Stimulated activated CD4-positive, alpha-beta T cell treated with anti-CD3 and anti-CD28 coated beads, TNF-alpha, amount 100 ng/mL, for 4 hours (primary cell): ENCODE results near the gene POT1.
"Not testable (repeated sequence)": the region's sequence is repeated elsewhere in the genome, so short reads cannot be mapped to it uniquely, and the experiment has no call there.

Experiments used
- DNase-seq, 3 experiments: peaks; one replicate each; pipeline ENCODE4 v3.0.0-alpha.2; 2020; ENCODE audit warnings: low read depth in 3 of 3

Gene POT1, protein sequence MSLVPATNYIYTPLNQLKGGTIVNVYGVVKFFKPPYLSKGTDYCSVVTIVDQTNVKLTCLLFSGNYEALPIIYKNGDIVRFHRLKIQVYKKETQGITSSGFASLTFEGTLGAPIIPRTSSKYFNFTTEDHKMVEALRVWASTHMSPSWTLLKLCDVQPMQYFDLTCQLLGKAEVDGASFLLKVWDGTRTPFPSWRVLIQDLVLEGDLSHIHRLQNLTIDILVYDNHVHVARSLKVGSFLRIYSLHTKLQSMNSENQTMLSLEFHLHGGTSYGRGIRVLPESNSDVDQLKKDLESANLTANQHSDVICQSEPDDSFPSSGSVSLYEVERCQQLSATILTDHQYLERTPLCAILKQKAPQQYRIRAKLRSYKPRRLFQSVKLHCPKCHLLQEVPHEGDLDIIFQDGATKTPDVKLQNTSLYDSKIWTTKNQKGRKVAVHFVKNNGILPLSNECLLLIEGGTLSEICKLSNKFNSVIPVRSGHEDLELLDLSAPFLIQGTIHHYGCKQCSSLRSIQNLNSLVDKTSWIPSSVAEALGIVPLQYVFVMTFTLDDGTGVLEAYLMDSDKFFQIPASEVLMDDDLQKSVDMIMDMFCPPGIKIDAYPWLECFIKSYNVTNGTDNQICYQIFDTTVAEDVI

DNA sequence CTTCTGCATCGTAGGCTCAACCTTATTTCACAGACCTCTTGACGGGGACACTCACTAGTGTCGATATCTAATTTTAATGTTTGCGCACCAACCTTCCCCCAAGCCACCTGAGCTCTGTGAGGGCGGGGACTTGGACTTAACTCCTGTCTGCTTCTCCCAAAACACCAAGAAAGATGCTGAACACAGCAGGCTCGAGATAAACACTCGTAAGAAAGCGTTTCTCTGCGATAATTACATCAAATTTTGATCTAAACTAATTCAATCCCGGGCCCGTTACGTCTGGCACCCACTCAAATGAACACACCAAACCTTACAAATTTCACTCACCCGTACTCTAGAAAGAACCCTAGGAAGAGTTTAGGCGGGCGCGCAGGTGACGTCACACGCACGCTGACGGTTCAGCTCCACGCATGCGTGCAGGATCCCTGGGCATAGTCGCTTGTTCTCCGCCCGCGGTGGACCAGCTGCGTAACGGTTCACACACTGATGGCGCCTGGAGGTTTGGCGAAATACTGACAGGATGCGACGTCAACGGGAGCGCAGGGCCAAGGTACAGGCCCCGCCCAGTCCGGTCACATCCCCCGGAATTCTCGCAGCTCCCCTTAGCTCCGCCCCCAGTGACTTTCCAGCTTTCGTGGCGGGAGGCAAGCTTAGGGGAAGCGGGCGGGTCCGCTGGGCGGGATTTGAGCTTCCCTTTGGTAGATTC is at the start of gene POT1:
Gene POT1 (minus strand): TSS at position 359 of the 706 bp plus-strand sequence. CDS start 32,652 bp downstream, outside the sequence.
- peak; percentile 90 to 95 (median 95) for DNase-seq

DNA sequence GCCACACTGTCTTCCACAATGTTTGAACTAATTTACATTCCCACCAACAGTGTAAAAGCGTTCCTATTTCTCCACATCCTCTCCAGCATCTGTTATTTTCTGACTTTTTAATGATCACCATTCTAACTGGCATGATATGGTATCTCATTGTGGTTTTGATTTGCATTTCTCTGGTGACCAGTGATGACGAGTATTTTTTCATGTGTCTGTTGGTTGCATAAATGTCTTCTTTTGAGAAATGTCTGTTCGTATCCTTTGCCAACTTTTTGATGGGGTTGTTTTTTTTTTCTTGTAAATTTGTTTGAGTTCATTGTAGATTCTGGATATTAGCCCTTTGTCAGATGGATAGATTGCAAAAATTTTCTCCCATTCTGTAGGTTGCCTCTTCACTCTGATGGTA is 45.5 kb upstream of the POT1 start:
- DNase-seq, result not testable (repeated sequence)

DNA sequence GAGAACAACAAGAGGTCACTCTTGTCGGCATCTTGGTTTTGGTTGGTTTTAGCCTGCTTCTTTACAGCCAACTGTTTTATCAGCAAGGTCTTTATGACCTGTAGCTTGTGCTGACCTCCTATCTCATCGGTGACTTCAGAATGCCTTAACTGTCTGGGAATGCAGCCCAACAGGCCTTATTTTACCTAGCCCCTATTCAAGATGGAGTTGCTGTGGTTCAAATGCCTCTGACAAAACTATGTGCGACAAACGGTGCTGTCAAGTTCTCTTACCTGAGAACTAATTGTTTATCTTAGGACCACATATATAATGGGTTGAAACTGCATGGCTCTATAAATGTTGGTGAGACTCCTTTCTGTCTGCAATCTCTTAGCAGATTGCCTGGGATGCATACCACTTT is 35.9 kb upstream of the POT1 start:
- no peak for DNase-seq

DNA sequence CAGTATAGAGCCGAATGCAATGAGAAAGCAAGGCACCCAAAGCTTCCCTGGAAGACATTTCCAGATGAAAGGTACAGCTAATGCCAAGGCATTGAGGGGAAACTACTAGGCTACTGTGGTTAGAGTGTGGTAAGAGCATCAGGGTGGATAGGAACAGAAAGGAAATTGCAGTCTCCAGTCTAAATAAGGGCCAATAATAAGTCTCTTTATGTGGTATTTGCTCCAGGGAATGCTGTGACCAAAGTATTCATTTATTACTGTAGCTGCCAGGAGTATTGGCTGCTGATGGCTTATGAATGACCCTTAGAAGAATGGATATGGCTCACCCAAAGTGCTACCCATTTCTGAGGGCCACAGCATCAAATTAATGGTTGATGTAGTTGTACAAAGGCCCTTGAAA is 30.1 kb upstream of the POT1 start:
- no peak for DNase-seq

DNA sequence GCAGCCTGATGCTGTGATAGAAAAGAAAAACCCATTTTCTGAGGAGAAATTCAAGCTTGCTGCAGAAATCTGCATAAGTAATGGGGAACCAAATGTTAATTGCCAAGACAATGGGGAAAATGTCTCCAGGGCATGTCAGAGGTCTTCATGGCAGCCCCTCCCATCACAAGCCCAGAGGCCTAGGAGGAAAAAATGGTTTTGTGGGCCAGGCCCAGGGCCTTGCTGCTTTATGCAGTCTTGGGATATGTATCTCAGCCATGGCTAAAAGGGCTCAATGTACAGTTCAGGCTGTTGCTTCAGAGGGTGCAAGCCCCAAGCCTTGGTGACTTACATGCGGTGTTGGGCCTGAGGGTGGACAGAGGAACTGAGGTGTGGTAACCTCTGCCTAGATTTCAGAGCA is 28.3 kb upstream of the POT1 start:
- not testable (repeated sequence) for DNase-seq

DNA sequence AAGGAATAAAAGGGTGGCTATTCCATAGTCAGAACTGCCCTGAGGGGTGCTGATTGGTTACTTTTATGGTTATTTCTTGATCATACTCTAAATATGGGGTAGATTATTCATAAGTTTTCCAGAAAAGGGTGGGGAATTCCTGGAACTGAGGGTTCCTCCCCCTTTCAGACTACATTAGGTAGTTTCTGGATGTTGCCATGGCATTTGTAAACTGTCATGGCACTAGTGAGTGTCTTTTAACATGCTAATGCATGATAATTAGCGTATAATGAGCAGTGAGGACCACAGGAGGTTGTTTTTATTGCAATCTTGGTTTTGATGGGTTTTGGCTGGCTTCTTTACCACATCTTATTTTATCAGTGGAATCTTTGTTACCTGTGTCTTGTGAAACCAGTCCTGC is 26.5 kb upstream of the POT1 start:
- DNase-seq, result no peak

DNA sequence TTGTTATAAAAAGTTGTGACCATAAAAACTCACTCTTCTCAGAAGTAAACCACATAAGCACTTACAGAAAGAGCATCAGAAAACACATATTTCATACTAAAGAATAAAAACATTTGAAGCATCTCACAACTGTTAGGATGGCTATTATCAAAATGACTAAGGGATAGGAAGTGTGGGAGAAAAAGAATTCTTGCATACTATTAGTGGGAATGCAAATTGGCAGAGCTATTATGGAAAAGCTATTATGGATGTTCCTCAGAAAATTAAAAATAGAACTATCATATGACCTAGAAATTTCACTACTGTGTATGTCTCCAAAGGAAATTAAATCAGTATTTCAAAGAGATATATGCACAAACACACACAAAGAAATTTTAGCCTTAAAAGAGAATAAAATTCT is 25.2 kb upstream of the POT1 start:
- DNase-seq, result no peak

DNA sequence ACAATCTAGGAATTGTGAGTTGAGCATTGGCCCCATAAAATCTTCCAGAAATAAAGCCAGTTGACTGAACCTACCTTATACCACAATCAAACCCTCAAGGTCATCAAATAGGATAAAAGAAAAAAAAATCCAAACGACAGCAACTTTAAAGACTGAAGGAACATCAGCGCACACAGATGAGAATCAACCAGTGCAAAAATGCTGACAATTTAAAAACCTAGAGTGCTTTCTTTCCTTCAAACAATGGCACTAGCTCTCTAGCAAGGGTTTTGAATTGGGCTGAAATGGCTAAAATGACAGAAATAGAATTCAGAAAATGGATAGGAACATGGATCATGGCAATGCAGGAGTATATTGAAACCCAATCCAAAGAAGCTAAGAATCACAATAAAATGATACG is 16.1 kb upstream of the POT1 start:
- no peak for DNase-seq

DNA sequence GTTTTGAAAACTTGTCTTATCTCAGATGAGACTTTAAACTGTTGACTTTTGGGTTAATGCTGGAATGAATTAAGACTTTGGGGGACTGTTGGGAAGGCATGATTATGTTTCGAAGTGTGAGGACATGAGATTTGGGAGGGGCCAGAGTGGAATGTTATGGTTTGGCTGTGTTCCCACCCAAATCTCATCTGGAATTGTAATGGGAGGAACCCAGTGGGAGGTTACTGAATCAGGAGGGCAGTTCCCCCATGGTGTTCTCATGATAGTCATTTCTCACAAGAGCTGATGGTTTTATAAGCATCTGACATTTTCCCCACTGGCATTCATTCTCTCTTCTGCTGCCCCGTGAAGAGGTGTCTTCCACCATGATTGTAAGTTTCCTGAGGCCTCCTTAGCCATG is 13.8 kb upstream of the POT1 start:
- DNase-seq, result no peak

DNA sequence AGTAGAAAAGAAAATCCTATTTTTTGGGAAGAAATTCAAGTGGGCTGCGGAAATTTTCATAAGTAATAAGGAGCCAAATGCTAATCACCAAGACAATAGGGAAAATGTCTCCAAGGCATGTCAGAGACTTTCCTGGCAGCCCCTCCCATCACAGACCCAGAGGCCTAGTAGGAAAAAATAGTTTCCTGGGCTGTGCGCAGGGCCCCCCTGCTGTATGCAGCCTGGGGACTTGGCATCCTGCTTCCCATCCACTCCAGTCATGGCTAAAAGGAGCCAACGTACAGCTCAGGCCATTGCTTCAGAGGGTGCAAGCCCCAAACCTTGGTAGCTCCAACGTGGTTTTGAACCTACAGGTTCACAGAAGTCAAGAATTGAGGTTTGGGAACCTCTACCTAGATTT is 12.8 kb upstream of the POT1 start:
- no peak for DNase-seq

DNA sequence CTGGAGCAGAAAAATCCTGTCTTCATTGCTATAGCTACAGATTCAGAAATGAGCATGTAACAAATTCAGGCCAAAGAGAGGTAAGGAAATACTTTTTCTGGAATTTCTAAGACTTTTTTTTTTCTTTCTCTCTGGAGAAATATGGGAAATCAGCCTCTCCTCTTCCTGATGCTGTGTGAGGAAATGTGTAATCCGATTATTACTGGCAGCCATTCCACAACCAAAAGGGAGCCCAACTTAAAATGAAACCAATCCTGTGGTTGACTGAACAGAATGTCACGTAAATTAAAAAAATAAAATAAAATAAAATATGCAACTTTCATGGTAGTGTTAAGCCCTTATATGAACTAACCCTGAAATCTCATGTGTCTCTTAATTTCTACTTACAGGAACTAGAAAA is 10.7 kb upstream of the POT1 start:
- no peak for DNase-seq

DNA sequence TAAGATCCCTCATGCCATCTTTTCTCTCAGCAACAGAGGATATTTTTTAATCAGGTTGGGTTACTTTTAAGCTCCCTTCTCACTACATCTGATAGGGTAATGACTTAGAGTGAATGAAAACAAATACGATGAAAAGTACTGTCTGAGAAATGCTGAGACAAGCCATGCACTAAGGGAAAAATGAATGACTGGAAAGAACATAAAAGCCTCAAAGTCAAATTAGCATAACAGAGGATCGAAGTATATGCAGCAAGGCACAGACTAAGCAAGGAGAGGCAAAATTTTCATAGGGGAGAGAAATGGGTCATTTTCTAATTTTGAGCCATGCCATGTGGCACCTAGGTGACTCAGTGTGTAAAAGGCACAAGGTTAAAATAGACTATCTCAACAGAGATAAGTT is 8.5 kb upstream of the POT1 start:
- DNase-seq, result no peak

DNA sequence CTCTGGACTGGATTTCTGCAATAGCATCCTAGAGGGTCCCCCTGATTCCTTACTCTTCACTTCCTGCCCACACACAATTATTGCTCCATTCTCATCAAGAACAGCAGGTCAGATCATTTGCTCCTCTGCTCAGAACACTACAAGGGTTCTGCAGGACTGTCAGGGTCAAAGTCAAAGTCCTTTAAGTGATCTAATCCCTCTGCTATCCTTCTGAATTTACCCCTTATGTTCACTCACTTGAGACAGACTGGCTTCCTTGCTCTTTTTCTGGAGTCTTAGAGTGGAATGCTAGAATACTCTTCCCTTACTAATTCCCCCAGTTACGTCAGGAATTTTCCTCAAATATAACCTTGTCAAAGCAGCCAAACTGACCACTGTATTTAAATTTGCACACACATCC is 7.5 kb upstream of the POT1 start:
- DNase-seq, result no peak

DNA sequence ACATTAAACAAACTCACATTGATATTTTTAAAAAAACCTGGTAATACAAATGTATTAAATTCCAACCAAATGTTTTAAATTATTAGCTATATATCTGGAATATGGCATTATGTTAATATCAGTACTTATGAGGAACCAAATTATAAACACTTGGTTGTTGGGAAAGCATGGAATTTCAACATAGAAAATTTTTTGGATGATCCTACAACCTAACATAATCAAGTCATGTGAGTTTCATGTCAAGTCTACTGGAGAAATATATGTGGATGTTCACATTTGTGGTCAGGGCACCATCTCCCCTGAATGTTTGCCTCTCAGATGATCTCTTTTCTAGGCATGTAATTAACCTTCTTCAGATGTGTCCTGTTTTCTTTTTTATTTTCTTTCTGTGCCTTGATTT is 5.2 kb upstream of the POT1 start:
- DNase-seq, result no peak

DNA sequence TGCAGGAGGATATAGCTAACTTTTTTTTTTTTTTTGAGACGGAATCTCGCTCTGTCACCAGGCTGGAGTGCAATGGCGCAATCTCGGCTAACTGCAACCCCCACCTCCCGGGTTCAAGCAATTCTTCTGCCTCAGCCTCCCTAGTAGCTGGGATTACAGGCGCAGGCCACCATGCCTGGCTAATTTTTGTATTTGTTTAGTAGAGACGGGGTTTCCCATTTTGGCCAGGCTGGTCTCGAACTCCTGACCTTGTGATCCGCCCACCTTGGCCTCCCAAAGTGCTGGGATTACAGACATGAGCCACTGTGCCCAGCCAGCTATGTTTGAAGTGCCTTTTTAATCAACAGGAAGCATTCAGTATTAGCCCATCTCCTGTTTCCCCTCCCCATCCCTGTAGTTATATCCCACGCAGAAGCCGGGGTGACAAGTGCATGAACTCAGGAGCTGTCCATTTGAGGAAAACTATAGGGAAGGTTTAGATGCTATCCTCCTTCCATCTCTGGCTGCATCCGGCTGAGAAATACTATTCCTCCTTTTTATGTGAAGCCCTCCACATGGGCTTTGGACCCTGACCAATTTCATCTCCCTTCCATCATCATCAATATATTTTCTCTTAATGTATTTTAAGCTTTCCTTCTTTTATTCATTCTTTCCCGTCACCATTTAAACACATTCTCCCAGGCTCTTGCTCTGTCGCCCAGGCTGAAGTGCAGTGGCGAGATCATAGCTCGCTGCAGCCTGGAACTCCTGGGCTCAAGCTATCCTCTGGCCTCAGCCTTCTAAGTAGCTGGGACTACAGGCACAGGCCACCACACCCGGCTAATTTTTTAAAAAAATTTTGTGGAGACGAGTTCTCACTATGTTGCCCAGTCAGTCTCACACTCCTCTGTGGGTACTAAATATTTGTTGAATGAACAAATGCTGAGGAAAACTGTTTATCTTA is 1.3 kb upstream of the POT1 start:
- no peak for DNase-seq

DNA sequence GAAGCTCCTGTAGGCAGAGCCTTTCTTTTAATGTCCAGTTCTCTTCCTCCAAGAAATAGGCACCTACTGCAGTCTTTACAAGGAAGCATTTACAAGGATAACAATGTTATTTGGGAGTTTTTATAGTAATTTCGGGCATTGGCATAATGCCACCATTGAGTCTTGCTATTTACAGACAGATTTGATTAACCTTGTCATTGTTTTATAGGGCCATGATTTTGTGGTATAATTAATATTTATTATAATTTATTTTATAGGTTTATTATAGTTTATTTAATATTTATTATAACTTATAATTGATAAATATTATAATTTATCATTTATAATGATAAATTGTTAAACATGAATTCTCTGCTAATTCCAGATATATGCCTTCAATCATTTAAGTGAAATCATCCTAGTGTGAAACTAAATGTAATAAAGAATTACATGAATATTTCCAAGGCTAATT is 573 bp upstream of the POT1 start:
- no peak for DNase-seq

DNA sequence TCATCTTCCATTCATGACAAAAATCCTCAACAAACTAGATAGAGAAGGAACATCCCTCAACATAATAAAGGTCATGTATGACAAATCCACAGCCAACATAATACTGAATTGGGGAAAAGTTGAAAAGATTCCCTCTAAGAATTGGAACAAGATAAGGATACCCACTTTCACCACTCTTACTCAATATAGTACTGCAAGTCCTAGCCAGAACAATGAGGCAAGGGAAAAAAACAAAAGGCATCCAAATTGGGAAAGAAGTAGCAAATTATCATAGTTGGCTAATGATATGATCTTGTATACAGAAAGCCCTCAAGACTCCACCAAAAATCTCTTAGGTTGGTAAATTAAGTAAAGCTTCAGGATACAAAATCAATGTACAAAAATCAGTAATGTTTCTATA is 4.7 kb downstream of the POT1 start:
- DNase-seq, result no peak

DNA sequence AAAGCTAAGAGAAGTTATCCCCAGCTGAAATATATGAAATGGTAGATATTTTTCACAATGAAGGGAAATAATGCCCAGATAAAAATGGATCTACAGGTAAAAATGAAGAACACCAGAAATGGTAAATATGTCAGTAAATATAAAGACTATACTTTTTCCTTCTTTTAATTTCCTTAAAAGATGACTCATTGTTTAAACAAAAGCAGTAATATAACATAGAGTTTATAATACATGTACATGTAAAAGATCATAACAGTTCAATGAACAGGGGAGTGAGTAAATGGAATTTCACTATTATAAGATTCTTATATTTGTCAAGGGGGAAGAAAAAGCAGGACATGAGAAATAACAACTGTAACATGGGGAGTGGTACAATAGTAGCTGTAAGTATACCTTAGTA is 7.4 kb downstream of the POT1 start:
- DNase-seq, result no peak

DNA sequence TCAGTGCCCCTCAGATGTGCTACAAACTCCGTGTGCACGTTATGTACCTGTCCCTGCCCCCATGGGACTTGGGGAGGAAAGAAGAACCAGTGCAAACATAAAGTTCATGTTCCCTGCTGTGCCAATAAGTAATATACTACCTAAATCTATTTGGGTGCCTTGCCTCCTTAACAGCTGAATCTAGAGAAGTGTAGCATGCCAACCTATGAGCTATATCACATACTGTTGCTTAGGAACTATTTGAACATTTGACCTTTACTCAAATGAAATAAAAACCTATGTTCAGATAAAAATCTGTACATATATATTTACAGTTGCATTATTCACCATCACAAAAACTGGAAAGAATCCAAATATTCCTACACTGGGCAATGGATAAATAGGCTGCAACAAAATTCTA is 9.8 kb downstream of the POT1 start:
- DNase-seq, result no peak

DNA sequence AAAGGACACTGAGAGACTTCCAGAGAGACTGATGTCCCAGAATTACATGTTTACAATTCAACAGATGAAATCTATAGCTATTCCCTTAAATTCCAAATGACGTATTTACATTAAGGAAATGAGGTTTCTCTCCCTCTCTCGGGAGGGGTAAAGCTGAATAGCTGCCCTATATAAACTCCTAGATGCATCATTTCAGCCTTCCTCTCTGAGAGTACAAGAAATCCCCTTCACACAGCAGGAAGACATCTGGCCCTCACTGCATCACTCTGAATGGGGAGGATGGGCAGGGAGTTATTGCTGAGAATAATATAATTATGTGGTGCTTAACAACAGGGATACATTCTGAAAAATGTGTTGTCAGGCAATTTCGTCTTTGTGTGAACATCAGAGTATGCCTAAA is 11.0 kb downstream of the POT1 start:
- no peak for DNase-seq

DNA sequence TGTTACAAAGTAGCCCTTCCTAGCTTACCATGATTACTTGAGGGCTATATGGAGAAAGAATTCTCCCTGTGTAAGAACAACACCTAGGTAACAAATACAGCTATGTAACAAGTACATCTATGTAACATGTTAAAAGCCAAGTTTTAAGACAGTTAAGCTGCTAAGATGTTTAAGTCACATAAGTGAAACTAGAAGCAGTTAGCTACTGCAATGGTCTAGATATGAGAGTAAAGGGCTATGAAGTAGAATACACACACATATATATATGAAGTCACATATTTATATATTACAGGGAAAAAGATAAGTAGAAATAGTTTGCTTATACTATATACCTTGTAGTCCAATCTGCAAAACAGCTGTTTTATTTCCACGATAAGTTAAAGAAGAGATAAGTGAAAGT is 14.4 kb downstream of the POT1 start:
- DNase-seq, result no peak

DNA sequence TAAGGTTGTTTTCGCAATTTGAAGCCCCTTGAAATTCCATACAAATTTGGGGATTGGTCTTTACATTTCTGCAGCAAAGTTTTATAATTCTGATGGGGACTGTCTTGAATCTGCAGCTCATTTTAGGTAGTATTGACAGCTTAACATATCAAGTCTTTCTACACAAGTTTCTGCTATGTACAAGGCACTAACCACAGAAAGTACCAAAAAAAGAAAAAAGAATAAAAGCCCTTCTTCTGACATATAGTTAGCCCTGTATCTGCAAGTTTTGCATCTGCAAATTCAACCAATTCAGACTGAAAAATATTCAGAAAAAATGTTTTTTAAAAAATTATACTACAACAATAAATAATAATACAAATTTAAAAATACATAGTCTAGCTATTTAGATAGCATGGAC is 15.3 kb downstream of the POT1 start:
- no peak for DNase-seq
